Upper lobe of left lung (tissue), 6 donors: ENCODE measurements around the gene TSPO. TPM values are rescaled to one million over a fixed set of nuclear protein-coding genes. Genes with fewer than 3 reads are reported as not detected.

Experiments used
- ATAC-seq, 2 donors: fragments of 200-7000 bp; cut with Tn5 transposase; one replicate each; pipeline ENCODE4 v1.9.1; 2022; ENCODE audit warnings: mild to moderate bottlenecking in 2 of 2, moderate library complexity in 2 of 2; ENCODE audit not compliant: low FRiP score in 2 of 2
- DNase-seq, 2 donors: peaks; one replicate each; pipeline ENCODE4 v3.0.0-alpha.2; 2019 to 2020
- H3K27ac ChIP-seq, 4 donors: fragments of 200-600 bp; sonication (generic); one replicate each; pipeline ENCODE4 v1.5.1; 2016 to 2019
- H3K27me3 ChIP-seq, 4 donors: fragments of 200-600 bp; sonication (generic); one replicate each; pipeline ENCODE4 v1.5.1; 2017 to 2019
- H3K36me3 ChIP-seq, 4 donors: fragments of 200-600 bp; sonication (generic); one replicate each; pipeline ENCODE4 v1.5.1; 2016 to 2019
- H3K4me1 ChIP-seq, 4 donors: fragments of 200-600 bp; sonication (generic); one replicate each; pipeline ENCODE4 v1.5.1; 2018 to 2019
- H3K4me3 ChIP-seq, 4 donors: fragments of 200-600 bp; sonication (generic); one replicate each; pipeline ENCODE4 v1.5.1; 2017 to 2019; ENCODE audit warnings: mild to moderate bottlenecking in 2 of 4, moderate library complexity in 1 of 4
- H3K9me3 ChIP-seq, 4 donors: fragments of 200-600 bp; sonication (generic); one replicate each; pipeline ENCODE4 v1.5.1; 2018 to 2019
- EP300 ChIP-seq, 4 donors: sonication (generic); formaldehyde crosslinking; IDR thresholded peaks; one replicate each; pipeline ENCODE4 v1.5.1; 2017; ENCODE audit warnings: antibody characterized with exemption in 4 of 4, control low read depth in 2 of 4
- POLR2A ChIP-seq, 4 donors: fragments of 450-650 bp; IDR thresholded peaks; one replicate each; pipeline ENCODE4 v1.5.1; 2016 to 2017; ENCODE audit warnings: antibody characterized with exemption in 4 of 4, mild to moderate bottlenecking in 2 of 4
- POLR2AphosphoS5 ChIP-seq, 2 donors: sonication (generic); formaldehyde crosslinking; IDR thresholded peaks; one replicate each; pipeline ENCODE4 v1.5.1; 2017; ENCODE audit warnings: antibody characterized with exemption in 2 of 2
- WGBS, 2 donors: methylation state at CpG; one replicate each; pipeline ENCODE4 v1.1.5; 2017 to 2018; 5-methylcytosine and 5-hydroxymethylcytosine counted together
- total RNA-seq, 6 donors: library from RNA; depleted of rRNA in 4 of 6; stranded (reverse); fragments of >200 nt in 4 of 6; gene quantifications; one replicate each; pipeline versions ENCODE4 v1.1.0 to v1.2.1, GENCODE V29; 2016 to 2021
- TF ChIP-seq, protein P1 (sequence below), 6 experiments: fragments of 450-650 bp in 4 of 6; fragments of 200-600 bp in 2 of 6; sonication (generic) in 2 of 6; IDR thresholded peaks; one replicate each; pipeline ENCODE4 v1.5.1; 2016 to 2019; ENCODE audit warnings: antibody characterized with exemption in 6 of 6
- donor health status: DM: no; HTN: no; CAD: no; lungs with moderate emphysema.
- donor health status: DM: no; HTN: yes; CAD: no; lungs with severe emphysema.

Gene TSPO
- total RNA-seq, 6 donors from 2014 or later = 127 to 426 (median 315) TPM

- no peak for ATAC-seq
- peaks cover 0 to 14% (median 0%) of the 10 kb centered on the region in 4 donors for H3K36me3 ChIP-seq
- TF ChIP-seq EP300 (IDR thresholded peaks at IDR 0.05) (no peak), POLR2A (IDR thresholded peaks at IDR 0.05) (no peak), POLR2AphosphoS5 (IDR thresholded peaks at IDR 0.05) (no peak)
- TF ChIP-seq, protein P1, sequence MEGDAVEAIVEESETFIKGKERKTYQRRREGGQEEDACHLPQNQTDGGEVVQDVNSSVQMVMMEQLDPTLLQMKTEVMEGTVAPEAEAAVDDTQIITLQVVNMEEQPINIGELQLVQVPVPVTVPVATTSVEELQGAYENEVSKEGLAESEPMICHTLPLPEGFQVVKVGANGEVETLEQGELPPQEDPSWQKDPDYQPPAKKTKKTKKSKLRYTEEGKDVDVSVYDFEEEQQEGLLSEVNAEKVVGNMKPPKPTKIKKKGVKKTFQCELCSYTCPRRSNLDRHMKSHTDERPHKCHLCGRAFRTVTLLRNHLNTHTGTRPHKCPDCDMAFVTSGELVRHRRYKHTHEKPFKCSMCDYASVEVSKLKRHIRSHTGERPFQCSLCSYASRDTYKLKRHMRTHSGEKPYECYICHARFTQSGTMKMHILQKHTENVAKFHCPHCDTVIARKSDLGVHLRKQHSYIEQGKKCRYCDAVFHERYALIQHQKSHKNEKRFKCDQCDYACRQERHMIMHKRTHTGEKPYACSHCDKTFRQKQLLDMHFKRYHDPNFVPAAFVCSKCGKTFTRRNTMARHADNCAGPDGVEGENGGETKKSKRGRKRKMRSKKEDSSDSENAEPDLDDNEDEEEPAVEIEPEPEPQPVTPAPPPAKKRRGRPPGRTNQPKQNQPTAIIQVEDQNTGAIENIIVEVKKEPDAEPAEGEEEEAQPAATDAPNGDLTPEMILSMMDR (IDR thresholded peaks at IDR 0.05) = no peak
- H3K9me3 ChIP-seq = no peaks in the 10 kb centered on the region
- H3K27ac ChIP-seq = no peak overlapping the region
- peaks cover 0 to 4% (median 0%) of the 10 kb centered on the region in 4 donors for H3K4me1 ChIP-seq
- no peak for DNase-seq
- H3K4me3 ChIP-seq = no peak overlapping the region
- WGBS, 2 donors = 89 to 91% methylated on average over 19 to 26 of the region's 26 CpGs
- H3K27me3 ChIP-seq = no peaks in the 10 kb centered on the region
Observed at GRCh38 chr22:43207849-43208702, 56.7 kb downstream of the TSPO start.

DNA sequence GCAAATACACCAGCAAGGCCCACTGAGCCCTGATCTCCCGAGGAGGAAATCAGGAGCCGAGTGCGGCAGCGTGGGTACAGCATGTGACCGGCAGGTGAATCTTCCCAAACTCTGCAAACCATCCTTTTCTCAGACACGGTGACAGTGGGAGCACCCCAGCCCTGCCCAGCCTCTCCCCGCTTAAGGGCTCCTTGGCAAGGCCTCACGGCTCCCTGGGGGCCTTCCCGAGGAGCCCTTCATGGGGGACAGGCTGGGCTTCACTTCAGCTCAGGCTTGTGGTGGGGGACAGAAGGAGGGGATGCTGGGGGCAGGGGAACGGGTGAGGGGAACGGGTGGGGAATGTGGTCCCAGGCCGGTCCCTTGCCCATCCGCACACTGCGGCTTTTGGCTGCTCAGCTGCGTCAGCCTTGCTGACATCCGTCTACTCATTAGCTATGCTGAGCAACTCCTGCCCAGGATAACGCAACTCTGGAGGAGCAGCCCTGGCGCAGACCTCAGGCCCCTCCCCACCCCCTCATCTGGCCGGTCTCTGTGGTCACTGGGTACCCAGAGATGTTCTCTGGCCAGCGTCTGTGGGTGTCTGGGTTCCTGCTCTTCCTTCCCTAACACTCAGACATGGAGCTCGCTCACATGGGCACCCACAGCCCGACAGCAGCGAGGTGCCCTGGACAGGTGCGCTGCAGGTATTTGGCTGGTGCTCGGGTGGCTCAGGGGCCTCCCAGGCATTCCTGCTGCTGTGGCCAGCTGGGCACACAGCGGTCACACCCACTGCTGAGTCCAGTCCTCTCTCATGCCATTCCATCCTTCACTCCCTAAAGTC is 57.6 kb downstream of the TSPO start:
- no peaks in the 10 kb centered on the region for H3K9me3 ChIP-seq
- ATAC-seq (no peak), DNase-seq (no peak)
- no peaks in the 10 kb centered on the region for H3K27me3 ChIP-seq
- no peak overlapping the region for H3K4me3 ChIP-seq
- H3K36me3 ChIP-seq = peaks cover 0 to 12% (median 0%) of the 10 kb centered on the region in 4 donors
- peaks cover 0 to 4% (median 0%) of the 10 kb centered on the region in 4 donors for H3K4me1 ChIP-seq
- no peak overlapping the region for H3K27ac ChIP-seq
- 83 to 89% methylated on average over 4 to 25 of the region's 26 CpGs for WGBS, 2 donors
- TF ChIP-seq POLR2AphosphoS5 (IDR thresholded peaks at IDR 0.05) (no peak), POLR2A (IDR thresholded peaks at IDR 0.05) (no peak), EP300 (IDR thresholded peaks at IDR 0.05) (no peak)
- TF ChIP-seq, protein P1 (IDR thresholded peaks at IDR 0.05) = no peak

DNA sequence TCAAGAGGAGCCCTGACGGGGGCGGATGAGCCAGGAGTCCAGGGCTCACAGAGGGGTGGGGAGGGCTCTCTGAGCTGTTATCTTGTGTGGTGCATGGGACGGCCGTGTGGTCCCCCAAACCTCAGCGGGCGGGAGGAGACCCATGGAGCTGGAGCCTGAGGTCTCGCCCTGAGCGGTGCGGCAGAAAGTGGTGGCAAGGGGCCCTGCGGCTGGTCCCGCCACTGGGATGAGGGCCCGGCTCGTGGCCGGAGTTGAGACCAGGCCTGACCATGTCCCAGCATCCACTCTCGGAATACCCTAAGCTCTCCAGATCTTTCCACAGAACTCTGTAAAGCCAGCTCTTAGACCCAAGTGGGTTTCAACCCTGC is 58.1 kb downstream of the TSPO start:
- Histone ChIP-seq H3K9me3 (no peaks in the 10 kb centered on the region), H3K4me3 (no peak overlapping the region), H3K36me3 (peaks cover 0 to 11% (median 0%) of the 10 kb centered on the region in 4 donors), H3K27me3 (no peaks in the 10 kb centered on the region), H3K27ac (no peak overlapping the region), H3K4me1 (peaks cover 0 to 4% (median 0%) of the 10 kb centered on the region in 4 donors)
- WGBS, 2 donors = 80 to 91% methylated on average over 5 to 15 of the region's 15 CpGs
- no peak for TF ChIP-seq POLR2AphosphoS5 (IDR thresholded peaks at IDR 0.05)
- TF ChIP-seq POLR2A (IDR thresholded peaks at IDR 0.05) = no peak
- TF ChIP-seq, protein P1 (IDR thresholded peaks at IDR 0.05) = no peak
- TF ChIP-seq EP300 (IDR thresholded peaks at IDR 0.05) = no peak
- ATAC-seq = no peak
- peak in 1 of 2 donors; percentile 69 for DNase-seq

DNA sequence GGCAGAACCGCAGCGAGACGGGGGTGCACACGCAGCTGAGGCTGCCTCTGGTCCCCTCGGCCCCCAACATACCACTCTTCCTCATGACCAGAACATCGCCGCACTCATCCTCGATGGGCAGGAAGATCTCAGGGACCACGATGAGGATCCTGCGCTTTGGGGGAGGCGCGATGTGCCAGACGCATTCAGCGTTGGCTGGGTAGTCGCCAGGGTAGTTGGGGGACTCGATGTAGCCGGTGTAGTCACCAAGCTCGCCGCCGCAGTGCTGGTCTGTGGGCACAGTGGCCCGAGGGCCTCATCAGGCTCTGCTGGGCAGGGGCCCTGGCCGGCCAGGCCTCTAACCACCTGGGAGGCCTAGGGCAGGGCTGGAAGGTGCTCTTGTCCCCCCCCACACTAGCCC is 58.6 kb downstream of the TSPO start:
- Histone ChIP-seq H3K27me3 (no peaks in the 10 kb centered on the region), H3K4me3 (no peak overlapping the region), H3K4me1 (peaks cover 0 to 4% (median 0%) of the 10 kb centered on the region in 4 donors), H3K27ac (no peak overlapping the region), H3K9me3 (no peaks in the 10 kb centered on the region), H3K36me3 (peaks cover 0 to 11% (median 0%) of the 10 kb centered on the region in 4 donors)
- no peak for ATAC-seq
- 90 to 95% methylated on average over 7 to 20 of the region's 22 CpGs for WGBS, 2 donors
- DNase-seq = peak in 1 of 2 donors; percentile 70
- TF ChIP-seq, protein P1 (IDR thresholded peaks at IDR 0.05) = no peak
- no peak for TF ChIP-seq EP300 (IDR thresholded peaks at IDR 0.05)
- TF ChIP-seq POLR2A (IDR thresholded peaks at IDR 0.05) = no peak
- TF ChIP-seq POLR2AphosphoS5 (IDR thresholded peaks at IDR 0.05) = no peak
